HG03558 (cell line): ENCODE data around the gene POLN.
"Not testable (repeated sequence)": the region's sequence is repeated elsewhere in the genome, so short reads cannot be mapped to it uniquely, and the experiment has no call there.

ENCODE experiments used
- ATAC-seq: cut with Tn5 transposase; IDR thresholded peaks from one replicate; pipeline ENCODE4 v1.9.1; 2021; ENCODE audit warnings: moderate number of reproducible peaks; ENCODE audit not compliant: unreplicated experiment; ENCODE audit errors: extremely low read depth

Gene POLN

GRCh38 chr4:2047031-2047660, 194.8 kb downstream of the POLN start:
- ATAC-seq: no peak

DNA sequence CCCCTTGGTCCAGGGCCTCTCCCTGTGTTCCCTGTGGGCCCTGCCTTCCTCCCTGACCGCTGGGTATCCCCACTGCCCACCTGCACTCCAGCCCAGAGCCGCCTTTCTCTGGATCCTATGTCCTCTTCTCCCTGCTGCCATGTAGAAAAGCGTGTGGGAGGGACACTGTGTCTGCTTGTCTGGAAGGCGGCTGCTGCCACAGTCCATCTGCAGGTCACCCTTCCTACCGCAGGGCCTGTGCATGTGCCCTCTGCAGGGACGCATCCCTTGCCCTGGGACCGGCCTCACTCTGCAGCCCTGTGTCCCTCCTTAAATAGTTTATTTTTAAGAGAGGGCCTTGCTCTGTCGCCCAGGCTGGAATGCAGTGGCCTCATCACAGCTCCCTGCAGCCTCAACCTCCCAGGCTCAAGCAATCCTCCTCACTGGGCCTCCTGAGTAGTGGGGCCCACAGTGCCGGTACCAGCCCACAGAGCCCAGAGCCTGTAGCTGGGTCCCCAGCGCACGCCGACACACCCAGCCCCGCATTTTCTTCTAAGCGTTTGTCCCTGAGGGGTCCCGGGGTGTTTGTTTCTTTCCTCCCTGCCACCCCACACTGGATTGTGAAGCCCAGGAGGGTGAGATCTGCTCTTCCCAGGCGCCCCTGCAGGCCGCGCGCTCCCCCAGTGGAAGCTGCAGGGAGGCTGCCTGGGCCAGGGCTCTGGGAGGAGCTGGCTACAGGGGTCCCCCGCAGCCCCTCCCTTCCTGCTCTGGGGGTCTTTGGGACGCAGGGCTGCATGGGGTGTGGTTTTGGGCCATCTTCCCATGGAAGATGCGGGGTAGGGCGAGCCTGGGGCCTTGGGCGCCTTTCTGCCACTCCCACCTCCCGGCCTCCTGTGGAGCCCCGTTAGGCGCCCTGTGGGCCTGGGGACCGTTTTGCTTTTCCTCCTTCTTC, 195.6 kb downstream of the POLN start:
- ATAC-seq: no peak

DNA sequence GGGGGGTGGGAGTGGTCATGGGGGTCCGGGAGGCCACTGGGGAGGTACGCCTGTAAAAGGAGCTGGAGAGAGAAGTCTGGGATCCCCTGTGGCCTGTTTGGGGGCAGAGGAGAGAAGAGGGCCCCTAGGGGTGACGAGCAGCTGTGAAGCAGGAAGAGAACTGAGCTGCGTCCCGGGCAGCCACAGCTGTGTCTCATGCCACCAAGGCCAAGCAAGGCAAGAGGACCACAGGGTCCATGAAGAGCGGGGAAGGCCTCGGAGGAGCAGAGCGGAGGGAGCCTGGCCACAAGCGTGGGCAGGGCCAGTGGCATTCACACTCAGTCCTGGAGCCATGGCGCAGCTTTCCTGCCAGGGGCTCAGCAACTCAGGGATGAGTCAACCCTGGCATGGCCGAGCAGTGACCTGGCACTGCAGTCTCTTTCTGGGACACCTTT, 196.4 kb downstream of the POLN start:
- ATAC-seq: no peak

DNA sequence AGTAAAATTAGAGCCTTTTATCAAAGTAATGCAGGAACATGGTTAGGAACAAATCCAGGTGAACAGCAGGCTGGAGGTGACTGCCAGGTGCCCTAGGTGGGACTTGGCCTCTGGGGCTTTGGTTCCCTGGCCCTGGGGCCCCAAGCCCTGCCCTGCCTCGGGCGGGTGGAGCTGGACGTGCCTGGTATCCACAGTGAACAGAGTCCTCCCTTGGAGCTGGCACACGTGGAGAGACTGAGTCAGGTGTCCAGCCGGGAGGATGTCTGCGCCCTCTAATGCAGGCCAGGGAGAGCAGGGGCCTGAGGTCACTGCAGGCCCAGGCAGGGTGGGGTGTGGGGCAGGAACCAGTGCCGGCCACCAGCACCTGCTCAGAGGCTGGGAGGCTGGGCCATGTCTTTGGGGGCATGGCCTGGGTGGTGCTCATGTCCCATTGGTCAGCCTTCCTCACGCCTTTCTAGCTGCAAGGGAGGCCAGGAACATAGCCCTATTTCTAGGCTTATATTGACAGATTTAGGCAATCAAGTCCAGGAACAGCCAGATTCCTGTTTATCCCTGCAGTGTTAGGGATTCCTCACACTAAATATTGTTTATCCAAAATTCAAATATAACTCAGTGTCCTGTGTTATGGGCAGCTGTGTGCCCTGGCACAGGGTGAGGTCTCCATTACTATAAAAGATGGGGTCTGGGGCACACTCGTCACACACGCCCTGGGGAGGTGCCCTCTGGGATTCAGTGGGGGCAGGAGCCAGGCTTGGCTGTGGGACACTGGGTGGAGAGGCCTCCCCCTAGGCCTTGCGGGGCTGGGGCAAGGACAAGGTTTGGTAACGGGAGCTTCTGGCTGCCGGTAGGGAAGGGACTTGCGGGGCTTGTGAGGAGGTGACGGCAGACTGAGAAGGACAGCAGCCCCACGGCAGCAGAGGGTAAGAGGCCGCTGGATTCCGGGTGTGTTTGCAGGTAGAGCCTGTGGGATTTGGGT, 197.1 kb downstream of the POLN start:
- no peak for ATAC-seq

DNA sequence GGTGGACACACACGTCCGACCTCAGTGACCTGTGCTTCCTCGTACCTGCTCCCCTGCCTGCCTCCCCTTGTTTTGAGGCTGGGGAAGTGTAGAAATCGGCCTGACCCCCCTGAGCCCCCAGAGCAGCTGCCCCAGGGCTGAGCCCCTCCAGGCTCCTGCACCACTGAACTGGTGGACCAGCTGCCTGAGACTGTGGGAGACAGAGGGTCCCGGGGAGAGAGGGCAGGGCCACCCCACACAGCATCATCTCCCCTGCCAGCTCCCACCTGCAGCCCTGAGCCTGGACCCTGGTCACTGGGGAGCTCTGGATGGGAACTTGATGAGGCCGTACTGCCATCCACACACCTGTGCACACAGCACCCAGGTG, 197.8 kb downstream of the POLN start:
- ATAC-seq: no peak

DNA sequence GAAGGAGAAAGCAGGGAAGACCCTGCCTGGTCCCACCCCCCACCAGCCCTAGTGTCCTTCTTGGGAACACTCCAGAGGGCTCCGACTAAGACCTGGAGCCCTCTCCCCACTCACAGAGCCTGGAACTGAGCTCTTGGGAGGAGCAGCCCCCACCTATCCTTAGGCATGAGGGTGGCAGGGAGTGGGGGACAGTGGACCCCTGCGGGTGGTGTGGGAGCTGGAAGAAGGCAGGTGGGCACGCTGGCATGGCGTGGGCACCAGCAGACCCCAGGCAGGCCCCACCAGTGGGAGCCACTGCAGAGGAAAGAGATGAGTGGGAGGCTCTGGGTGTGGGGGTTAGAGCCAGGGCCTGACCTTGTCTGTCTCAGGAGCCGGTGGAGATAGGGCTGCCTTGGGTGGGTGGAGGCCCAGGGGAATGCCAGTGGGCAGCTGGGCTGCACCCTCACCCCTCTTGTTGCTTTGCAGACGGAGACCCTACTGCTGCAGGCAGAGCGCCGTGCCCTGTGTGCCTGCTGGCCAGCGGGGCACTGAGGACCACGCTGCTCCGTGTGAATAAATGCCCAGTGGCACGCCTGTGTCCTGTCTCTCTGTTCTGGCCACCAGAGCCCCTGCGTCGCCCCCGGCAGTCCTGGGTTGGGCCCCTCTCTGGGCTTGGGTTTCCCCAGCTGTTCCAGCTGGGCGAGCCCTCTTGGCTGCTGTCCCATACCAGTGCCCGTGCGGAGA, 198.4 kb downstream of the POLN start:
- no peak for ATAC-seq

DNA sequence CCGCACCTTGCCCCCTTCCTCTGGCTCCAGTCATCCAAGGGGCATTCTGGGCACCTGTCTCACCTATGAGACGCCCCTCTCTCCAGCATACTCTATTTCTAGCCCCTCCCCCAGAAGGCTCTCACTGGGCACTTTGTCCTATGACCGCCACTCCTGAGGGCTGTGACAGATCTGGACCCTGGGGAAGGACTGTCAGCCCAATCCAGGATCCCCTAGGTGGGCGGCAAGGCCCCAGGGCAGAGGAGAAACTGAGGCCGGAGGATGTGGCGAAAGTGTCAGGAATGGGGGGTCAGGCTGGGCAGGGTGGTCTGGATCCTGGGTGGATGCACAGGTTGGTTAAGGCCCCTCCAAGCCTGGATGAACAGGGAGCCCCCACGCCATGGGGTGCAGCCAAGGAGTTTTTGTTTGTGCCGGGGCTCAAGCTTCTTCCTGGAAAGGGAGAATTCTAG, 198.9 kb downstream of the POLN start:
- ATAC-seq: no peak

- ATAC-seq: no peak
These were observed 199.5 kb downstream of the POLN start for GRCh38 chr4:2042204-2042946.

- ATAC-seq: no peak
These were observed 200.4 kb downstream of the POLN start for GRCh38 chr4:2041239-2042130.

DNA sequence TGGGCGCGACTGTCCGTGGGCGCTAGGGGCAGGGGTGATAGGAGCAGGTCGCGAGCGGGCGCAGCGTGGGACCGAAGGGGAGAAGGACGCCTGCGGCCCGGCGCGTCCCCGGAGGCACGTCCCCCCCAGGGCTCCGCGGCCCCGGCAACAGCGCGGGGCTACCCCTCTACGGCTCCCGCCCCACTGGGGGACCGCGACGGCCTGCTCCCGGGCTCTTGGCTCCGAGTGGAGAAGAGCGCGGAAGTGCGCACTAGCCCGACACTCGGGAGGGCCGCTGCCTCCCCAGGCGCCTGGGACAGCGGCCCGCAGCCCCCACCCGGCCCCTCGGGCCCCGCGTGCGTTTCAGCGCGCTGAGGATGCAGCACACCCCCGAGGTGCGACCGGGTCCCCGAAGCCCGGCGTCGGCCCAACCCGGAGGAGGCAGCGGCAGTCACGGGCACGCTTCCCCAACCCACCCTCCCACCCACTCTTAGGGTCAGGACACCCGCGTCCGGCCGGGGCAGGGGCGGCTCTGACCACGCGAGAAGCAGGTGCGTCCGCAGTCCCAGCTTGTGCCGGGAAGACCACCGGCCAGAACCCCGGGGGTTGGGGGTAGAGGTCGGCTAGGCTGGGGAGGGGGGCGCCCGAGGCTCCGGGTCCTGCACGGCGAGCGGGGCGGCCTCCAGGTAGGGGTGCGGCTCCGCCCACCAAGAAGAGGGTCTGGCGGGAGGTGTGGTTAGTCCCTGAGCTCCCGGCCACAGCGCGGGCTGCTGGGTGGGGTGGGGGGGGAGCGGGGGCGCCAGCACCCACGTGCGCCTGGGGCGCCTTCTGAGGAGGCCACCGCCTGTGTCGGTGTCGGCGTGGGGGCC, 201.3 kb downstream of the POLN start:
- no peak for ATAC-seq

- ATAC-seq: no peak
These were observed 205.1 kb downstream of the POLN start for GRCh38 chr4:2036866-2037265.

DNA sequence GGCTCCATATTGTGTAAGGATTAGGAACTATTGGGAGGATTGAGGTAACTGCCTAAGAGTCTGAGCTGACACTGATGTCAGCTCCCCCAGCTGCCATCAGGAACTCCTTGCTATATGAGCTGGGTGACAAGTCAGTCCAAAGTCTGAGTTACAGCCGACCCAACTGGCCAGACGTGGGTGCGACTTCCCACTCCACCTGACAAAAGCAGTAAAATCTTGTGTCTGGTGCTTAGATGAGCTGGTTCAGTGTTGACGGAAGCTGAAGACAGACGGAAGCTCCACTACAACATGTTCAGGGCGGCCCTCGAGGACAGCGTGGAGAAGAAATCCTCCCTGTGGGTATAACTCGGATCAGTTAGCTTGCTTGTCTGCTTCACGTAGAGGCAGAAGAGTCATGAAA, 205.6 kb downstream of the POLN start:
- ATAC-seq: no peak

GRCh38 chr4:2031161-2031560, 210.8 kb downstream of the POLN start:
- ATAC-seq: not testable (repeated sequence)

GRCh38 chr4:2027120-2027519, 214.8 kb downstream of the POLN start:
- ATAC-seq: not testable (repeated sequence)

DNA sequence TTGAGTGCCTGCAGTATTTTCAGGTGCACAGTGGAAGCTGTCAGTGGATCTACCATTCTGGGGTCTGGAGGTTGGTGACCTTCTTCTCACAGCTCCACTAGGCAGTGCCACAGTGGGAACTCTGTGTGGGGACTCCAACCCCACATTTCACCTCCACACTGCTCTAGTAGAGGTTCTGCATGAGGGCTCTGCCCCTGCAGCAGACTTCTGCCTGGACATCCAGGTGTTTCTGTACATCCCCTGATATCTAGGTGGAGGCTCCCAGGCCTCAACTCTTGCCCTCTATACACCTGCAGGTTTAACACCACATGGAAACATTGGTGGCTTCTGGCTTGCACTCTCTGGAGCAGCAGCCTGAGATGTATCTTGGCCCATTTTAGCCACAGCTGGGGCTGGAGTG, 216.1 kb downstream of the POLN start:
- ATAC-seq: no peak

DNA sequence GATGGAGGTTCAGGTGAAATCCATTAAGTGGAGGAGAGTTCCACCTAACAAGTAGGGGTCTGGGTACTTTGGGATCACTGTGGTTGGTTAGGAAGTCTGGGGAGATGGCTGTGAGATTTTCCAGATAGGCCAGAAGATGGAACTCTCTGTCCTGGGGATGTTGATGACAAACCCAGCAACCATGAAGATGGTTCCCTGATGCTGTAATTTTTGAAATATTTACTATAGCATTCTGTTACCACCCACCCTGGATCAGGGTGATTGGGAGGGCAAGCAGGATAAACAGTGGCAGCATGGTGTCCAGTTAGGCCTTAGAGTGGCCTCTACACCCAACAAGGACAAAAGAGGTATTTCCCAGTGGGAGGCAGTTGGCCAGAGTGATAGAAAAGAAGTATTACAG, 217.2 kb downstream of the POLN start:
- no peak for ATAC-seq
